GM23248 (cell line): ENCODE data around the gene CORO2A. TPM values are rescaled to one million over a fixed set of nuclear protein-coding genes. Genes with fewer than 3 reads are reported as not detected.

Experiments used
- DNase-seq: peaks from one replicate; pipeline ENCODE4 v3.0.0-alpha.2; 2015
- H2AFZ ChIP-seq: fragments of 200-600 bp; sonication (generic); 2 replicates; pipeline ENCODE4 v1.6.1; 2016; ENCODE audit warnings: antibody characterized with exemption
- H3F3A ChIP-seq: fragments of 200-600 bp; sonication (generic); 2 replicates; pipeline ENCODE4 v1.6.1; 2016; ENCODE audit warnings: mild to moderate bottlenecking, antibody characterized with exemption, mixed run types; ENCODE audit not compliant: insufficient read depth
- H3K27ac ChIP-seq: fragments of 200-600 bp; sonication (generic); 2 replicates; pipeline ENCODE4 v1.5.1; 2016; ENCODE audit warnings: mild to moderate bottlenecking
- H3K27me3 ChIP-seq: fragments of 200-600 bp; sonication (generic); replicated peaks from 2 replicates; pipeline ENCODE4 v1.6.1; 2016; ENCODE audit warnings: mild to moderate bottlenecking; ENCODE audit not compliant: insufficient read depth
- H3K36me3 ChIP-seq: fragments of 200-600 bp; sonication (generic); 2 replicates; pipeline ENCODE4 v1.6.1; 2016; ENCODE audit warnings: low read depth, mild to moderate bottlenecking
- H3K4me1 ChIP-seq: fragments of 200-600 bp; sonication (generic); 2 replicates; pipeline ENCODE4 v1.6.1; 2016; ENCODE audit warnings: mild to moderate bottlenecking; ENCODE audit not compliant: insufficient read depth
- H3K4me2 ChIP-seq: fragments of 200-600 bp; sonication (generic); one replicate; pipeline ENCODE4 v1.6.1; 2016; ENCODE audit warnings: mild to moderate bottlenecking; ENCODE audit not compliant: unreplicated experiment
- H3K4me3 ChIP-seq: fragments of 200-600 bp; sonication (generic); 2 replicates; pipeline ENCODE4 v1.5.1; 2016; ENCODE audit warnings: mild to moderate bottlenecking
- H3K79me2 ChIP-seq: fragments of 200-600 bp; sonication (generic); 2 replicates; pipeline ENCODE4 v1.6.1; 2016; ENCODE audit warnings: mild to moderate bottlenecking; ENCODE audit not compliant: insufficient read depth
- H3K9ac ChIP-seq: fragments of 200-600 bp; sonication (generic); 2 replicates; pipeline ENCODE4 v1.6.1; 2016; ENCODE audit warnings: mild to moderate bottlenecking
- H3K9me2 ChIP-seq: fragments of 200-600 bp; sonication (generic); 2 replicates; pipeline ENCODE4 v1.6.1; 2016; ENCODE audit warnings: mixed run types, mild to moderate bottlenecking, moderate library complexity; ENCODE audit not compliant: insufficient read depth
- H3K9me3 ChIP-seq: fragments of 200-600 bp; sonication (generic); one replicate; pipeline ENCODE4 v1.6.1; 2017; ENCODE audit warnings: low read depth
- H4K20me1 ChIP-seq: fragments of 200-600 bp; sonication (generic); 2 replicates; pipeline ENCODE4 v1.6.0; 2016; ENCODE audit not compliant: insufficient read depth
- EZH2 ChIP-seq: fragments of 200-600 bp; sonication (generic); IDR thresholded peaks from 2 replicates; pipeline ENCODE4 v1.6.1; 2018; ENCODE audit warnings: antibody characterized with exemption, mild to moderate bottlenecking; ENCODE audit not compliant: insufficient read depth, poor library complexity, severe bottlenecking
- EZH2phosphoT487 ChIP-seq: fragments of 200-600 bp; sonication (generic); IDR thresholded peaks from 2 replicates; pipeline ENCODE4 v1.6.1; 2018; ENCODE audit warnings: antibody characterized with exemption, moderate library complexity, mild to moderate bottlenecking, low read depth; ENCODE audit not compliant: insufficient read depth
- WGBS, 2 experiments: methylation state at CpG; one replicate each; pipeline ENCODE4 v1.1.6; 2015 to 2017; ENCODE audit warnings: low lambda C conversion rate in 2 of 2, low coverage in 1 of 2; ENCODE audit errors: missing lambda C conversion rate in 2 of 2; 5-methylcytosine and 5-hydroxymethylcytosine counted together
- in situ Hi-C: fragments of 300-500 bp; cut with MboI; formaldehyde crosslinking; loops from 2 replicates; pipeline ENCODE4 v1.15.0; 2020
- polyA plus RNA-seq: library from polyadenylated mRNA; unstranded; fragments of >200 nt; fragmentation: Nextera tagmentation; extraction: Ambion mirVana; gene quantifications from 2 replicates; pipeline ENCODE4 v1.2.1, GENCODE V29; 2016
- total RNA-seq: library from RNA; depleted of rRNA; stranded (reverse); fragments of >200 nt; shearing (Covaris generic); gene quantifications from 2 replicates; pipeline ENCODE4 v1.2.3, GENCODE V29; 2014

The CORO2A gene
- total and polyA plus RNA-seq, 2 experiments from 2014 or later: 0.86 to 1.3 TPM

DNA sequence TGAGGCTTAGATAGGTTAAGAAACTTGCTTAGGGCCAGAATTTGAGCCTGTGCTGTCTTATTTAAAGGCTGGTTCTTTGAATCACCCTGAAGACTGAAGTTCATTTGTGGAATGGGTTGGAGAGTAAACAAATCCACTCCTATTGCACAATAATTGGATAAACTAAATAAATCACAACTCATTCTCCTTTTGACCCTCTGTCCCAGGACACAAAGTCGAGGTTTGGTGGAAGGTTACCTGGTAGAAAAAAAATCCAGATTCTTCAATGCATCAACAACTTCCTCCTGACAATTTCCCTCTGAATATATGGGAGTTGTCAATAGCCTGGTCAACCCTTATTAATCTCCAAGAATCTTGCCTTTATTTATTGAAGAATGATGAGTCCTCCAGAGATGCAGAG lies 34.1 kb upstream of the CORO2A start:
- in situ Hi-C loops: no loop called here
- Histone ChIP-seq H3F3A (peaks cover 50% of the 10 kb centered on the region), H3K27me3 (no peaks in the 10 kb centered on the region), H3K4me1 (peaks cover 45% of the 10 kb centered on the region), H3K36me3 (peaks cover 59% of the 10 kb centered on the region), H3K79me2 (0 out of 2 replicates have a peak, but pooled peaks cover 4% of the 10 kb centered on the region), H3K9ac (no peak overlapping the region; the same call in 1 of the 2 replicates), H3K4me3 (no peak overlapping the region), H3K4me2 (no peak overlapping the region), H4K20me1 (no peaks in the 10 kb centered on the region), H2AFZ (no peak overlapping the region), H3K27ac (peak overlapping the region; percentile 47), H3K9me2 (no peaks in the 10 kb centered on the region), H3K9me3 (no peaks in the 10 kb centered on the region)
- 32 to 48% methylated on average over 1 of the region's 1 CpG for WGBS, 2 experiments
- no peak for TF ChIP-seq EZH2phosphoT487
- TF ChIP-seq EZH2: no peak
- DNase-seq: peak; percentile 19

DNA sequence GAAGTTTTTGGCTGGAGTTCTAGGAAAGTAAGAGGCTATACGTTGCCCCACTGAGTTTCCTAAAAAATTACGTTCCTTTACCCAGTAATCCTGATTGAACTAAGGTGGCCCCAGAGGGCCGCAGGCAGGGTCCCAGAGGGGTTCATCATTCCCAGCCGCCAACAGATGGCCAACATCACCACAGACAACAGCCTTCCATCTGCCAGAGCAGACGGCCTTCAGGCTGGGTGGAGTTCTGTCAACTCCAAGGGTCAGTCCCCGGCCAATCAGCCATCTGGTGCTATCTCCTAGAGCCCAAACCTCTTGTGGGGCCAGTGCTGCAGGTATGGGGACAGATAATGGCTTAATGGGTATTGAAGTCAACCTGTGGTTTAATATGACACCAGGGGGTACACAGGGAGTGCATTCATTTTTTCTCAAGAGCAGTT lies 32.6 kb upstream of the CORO2A start:
- Histone ChIP-seq H3K36me3 (peaks cover 53% of the 10 kb centered on the region), H3K27ac (peak overlapping the region; percentile 94), H3K27me3 (no peaks in the 10 kb centered on the region), H3F3A (peaks cover 50% of the 10 kb centered on the region), H4K20me1 (no peaks in the 10 kb centered on the region), H3K9me3 (no peaks in the 10 kb centered on the region), H3K9me2 (no peaks in the 10 kb centered on the region), H2AFZ (no peak overlapping the region), H3K79me2 (0 out of 2 replicates have a peak, but pooled peaks cover 4% of the 10 kb centered on the region), H3K4me3 (no peak overlapping the region), H3K4me1 (peaks cover 40% of the 10 kb centered on the region), H3K9ac (peak overlapping the region; percentile 61; the same call in 1 of the 2 replicates), H3K4me2 (no peak overlapping the region)
- no peak for DNase-seq
- WGBS, 2 experiments: 94% methylated on average over 6 of the region's 6 CpGs
- in situ Hi-C loops: no loop called here
- TF ChIP-seq EZH2 (no peak), EZH2phosphoT487 (no peak)

- H3K79me2 ChIP-seq: no peaks in the 10 kb centered on the region
Observed at GRCh38 chr9:98222885-98223691, 30.7 kb upstream of the CORO2A start.

GRCh38 chr9:98220911-98221310 lies 28.5 kb upstream of the CORO2A start:
- no peaks in the 10 kb centered on the region for H3K27me3 ChIP-seq
- H3K36me3 ChIP-seq: peaks cover 44% of the 10 kb centered on the region
- H3F3A ChIP-seq: peaks cover 38% of the 10 kb centered on the region
- H3K9me2 ChIP-seq: no peaks in the 10 kb centered on the region
- TF ChIP-seq EZH2 (no peak), EZH2phosphoT487 (no peak)
- no peak for DNase-seq
- no peaks in the 10 kb centered on the region for H3K79me2 ChIP-seq
- WGBS, 2 experiments: 97 to 98% methylated on average over 21 of the region's 21 CpGs
- no peaks in the 10 kb centered on the region for H3K9me3 ChIP-seq
- in situ Hi-C loops: no loop called here
- H4K20me1 ChIP-seq: no peaks in the 10 kb centered on the region
- H3K4me3 ChIP-seq: no peak overlapping the region
- no peak overlapping the region for H3K4me2 ChIP-seq
- no peak overlapping the region for H3K27ac ChIP-seq
- H3K4me1 ChIP-seq: peaks cover 30% of the 10 kb centered on the region
- H2AFZ ChIP-seq: no peak overlapping the region
- no peak overlapping the region for H3K9ac ChIP-seq

More at GRCh38 chr9:98222885-98223691, 30.7 kb upstream of the CORO2A start:
- in situ Hi-C loops: no loop called here
- DNase-seq: peak; percentile 98
- H4K20me1 ChIP-seq: no peaks in the 10 kb centered on the region
- H3K9ac ChIP-seq: peak overlapping the region; percentile 61
- peak overlapping the region; percentile 94 for H3K27ac ChIP-seq
- H3K36me3 ChIP-seq: peaks cover 50% of the 10 kb centered on the region
- no peak overlapping the region for H2AFZ ChIP-seq
- H3K4me2 ChIP-seq: peak overlapping the region; percentile 51
- no peaks in the 10 kb centered on the region for H3K27me3 ChIP-seq
- no peak overlapping the region for H3K4me3 ChIP-seq
- H3K9me2 ChIP-seq: no peaks in the 10 kb centered on the region
- WGBS, 2 experiments: 11 to 14% methylated on average over 5 of the region's 5 CpGs
- H3K4me1 ChIP-seq: peaks cover 40% of the 10 kb centered on the region
- TF ChIP-seq EZH2phosphoT487 (peak; percentile 76; the same call in 1 of the 2 replicates), EZH2 (no peak)
- no peaks in the 10 kb centered on the region for H3K9me3 ChIP-seq
- H3F3A ChIP-seq: peaks cover 50% of the 10 kb centered on the region
